Immature natural killer cell (primary cell): ENCODE results near the gene PLOD3. TPM values are rescaled to one million over a fixed set of nuclear protein-coding genes. Genes with fewer than 3 reads are reported as not detected.
"Not testable (repeated sequence)": the region's sequence is repeated elsewhere in the genome, so short reads cannot be mapped to it uniquely, and the experiment has no call there.

Source experiments
- DNase-seq, 3 donors: peaks; one replicate each; pipeline ENCODE4 v3.0.0; 2022; ENCODE audit warnings: mixed read lengths in 1 of 3
- H3K27ac Mint-ChIP-seq, 6 donors: one replicate each; pipeline ENCODE4 v1.8.0; 2020; ENCODE audit warnings: mixed read lengths in 6 of 6, mild to moderate bottlenecking in 5 of 6, inconsistent platforms in 4 of 6, moderate library complexity in 3 of 6
- H3K27me3 Mint-ChIP-seq, 3 donors: one replicate each; pipeline ENCODE4 v1.8.0; 2020 to 2021; ENCODE audit warnings: low read depth in 3 of 3, mild to moderate bottlenecking in 3 of 3, mixed read lengths in 3 of 3, moderate library complexity in 3 of 3, inconsistent platforms in 1 of 3
- H3K36me3 Mint-ChIP-seq, 3 donors: one replicate each; pipeline ENCODE4 v1.8.0; 2020; ENCODE audit warnings: mixed read lengths in 3 of 3, inconsistent platforms in 2 of 3, mild to moderate bottlenecking in 2 of 3
- H3K4me1 Mint-ChIP-seq, 2 donors: one replicate each; pipeline ENCODE4 v1.8.0; 2020; ENCODE audit warnings: inconsistent platforms in 2 of 2, mild to moderate bottlenecking in 2 of 2, mixed read lengths in 2 of 2, moderate library complexity in 1 of 2
- H3K4me3 Mint-ChIP-seq, 5 donors: one replicate each; pipeline ENCODE4 v1.8.0; 2020; ENCODE audit warnings: mild to moderate bottlenecking in 5 of 5, mixed read lengths in 5 of 5, inconsistent platforms in 3 of 5, moderate library complexity in 3 of 5
- H3K9me3 Mint-ChIP-seq, 6 donors: one replicate each; pipeline ENCODE4 v1.8.0; 2020; ENCODE audit warnings: mild to moderate bottlenecking in 6 of 6, mixed read lengths in 6 of 6, inconsistent platforms in 4 of 6, moderate library complexity in 3 of 6
- polyA plus RNA-seq, 3 donors: library from polyadenylated mRNA; unstranded; fragments of 300-500 nt; fragmentation: Illumina TruSeq; gene quantifications; one replicate each; pipeline ENCODE4 v1.2.3, GENCODE V29; 2021

Gene PLOD3, protein sequence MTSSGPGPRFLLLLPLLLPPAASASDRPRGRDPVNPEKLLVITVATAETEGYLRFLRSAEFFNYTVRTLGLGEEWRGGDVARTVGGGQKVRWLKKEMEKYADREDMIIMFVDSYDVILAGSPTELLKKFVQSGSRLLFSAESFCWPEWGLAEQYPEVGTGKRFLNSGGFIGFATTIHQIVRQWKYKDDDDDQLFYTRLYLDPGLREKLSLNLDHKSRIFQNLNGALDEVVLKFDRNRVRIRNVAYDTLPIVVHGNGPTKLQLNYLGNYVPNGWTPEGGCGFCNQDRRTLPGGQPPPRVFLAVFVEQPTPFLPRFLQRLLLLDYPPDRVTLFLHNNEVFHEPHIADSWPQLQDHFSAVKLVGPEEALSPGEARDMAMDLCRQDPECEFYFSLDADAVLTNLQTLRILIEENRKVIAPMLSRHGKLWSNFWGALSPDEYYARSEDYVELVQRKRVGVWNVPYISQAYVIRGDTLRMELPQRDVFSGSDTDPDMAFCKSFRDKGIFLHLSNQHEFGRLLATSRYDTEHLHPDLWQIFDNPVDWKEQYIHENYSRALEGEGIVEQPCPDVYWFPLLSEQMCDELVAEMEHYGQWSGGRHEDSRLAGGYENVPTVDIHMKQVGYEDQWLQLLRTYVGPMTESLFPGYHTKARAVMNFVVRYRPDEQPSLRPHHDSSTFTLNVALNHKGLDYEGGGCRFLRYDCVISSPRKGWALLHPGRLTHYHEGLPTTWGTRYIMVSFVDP
- 10 to 100 TPM; 19.6 to 28.6 (median 26.6) TPM for polyA plus RNA-seq

- peaks cover 8 to 16% (median 12%) of the 10 kb centered on the region in 3 donors for H3K27me3 Mint-ChIP-seq
- peak within 1 kb of the TSS; percentile 86 to 98 (median 95) for H3K27ac Mint-ChIP-seq
- no peaks in the 10 kb centered on the region for H3K9me3 Mint-ChIP-seq
- peak within 1 kb of the TSS; percentile 90 to 98 (median 96) for H3K4me3 Mint-ChIP-seq
- DNase-seq, result peak; percentile 97 to 98 (median 97)
- H3K4me1 Mint-ChIP-seq, result peaks cover 39 to 44% of the 10 kb centered on the region in 2 donors
- no peaks in the 10 kb centered on the region for H3K36me3 Mint-ChIP-seq
These were observed at the start of gene PLOD3, which contains the start of gene ZNHIT1 for GRCh38 chr7:101217388-101218235. PLOD3 (minus strand) TSS chr7:101217581; CDS start chr7:101217274, 307 bp downstream. ZNHIT1 (plus strand) TSS chr7:101218165; CDS start chr7:101218196, 31 bp downstream.

- DNase-seq, result no peak
- Mint-ChIP-seq H3K36me3 (no peaks in the 10 kb centered on the region), H3K27ac (no peak overlapping the region)
These were observed 48.5 kb upstream of the PLOD3 start for GRCh38 chr7:101265622-101266516.

DNA sequence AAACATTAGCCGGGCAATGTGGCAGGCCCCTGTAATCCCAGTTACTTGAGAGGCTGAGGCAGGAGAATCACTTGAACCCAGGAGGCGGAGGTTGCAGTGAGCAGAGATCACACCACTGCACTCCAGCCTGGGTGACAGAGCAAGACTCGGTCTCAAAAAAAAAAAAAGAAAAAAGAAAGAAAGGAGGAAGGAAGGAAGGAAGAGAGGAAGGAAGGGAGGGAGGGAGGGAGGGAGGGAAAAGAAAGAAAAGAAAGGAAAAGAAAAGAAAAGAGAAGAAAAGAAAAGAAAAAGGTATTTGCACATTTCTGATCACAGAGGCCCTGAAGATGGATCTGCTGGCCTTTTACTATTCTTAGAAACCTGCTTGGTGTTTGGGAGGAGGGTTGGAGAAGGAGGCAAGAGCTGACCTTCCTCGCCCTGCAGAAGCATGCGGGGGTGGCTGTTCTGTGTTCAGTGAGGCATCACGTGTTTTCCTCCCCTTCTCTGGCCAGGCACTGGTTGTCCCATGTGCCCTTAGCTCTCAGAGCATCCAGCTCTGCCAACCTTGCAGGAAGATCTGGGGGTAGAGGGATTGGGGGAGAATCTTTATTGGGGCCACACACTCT is 46.8 kb upstream of the PLOD3 start:
- DNase-seq, H3K4me3 Mint-ChIP-seq, H3K36me3 Mint-ChIP-seq, H3K27ac Mint-ChIP-seq, H3K4me1 Mint-ChIP-seq, H3K9me3 Mint-ChIP-seq: not testable (repeated sequence)
- peaks cover 1 to 20% (median 7%) of the 10 kb centered on the region in 3 donors for H3K27me3 Mint-ChIP-seq

More at GRCh38 chr7:101265622-101266516, 48.5 kb upstream of the PLOD3 start:
- Mint-ChIP-seq H3K4me3 (no peak overlapping the region), H3K4me1 (no peaks in the 10 kb centered on the region), H3K9me3 (no peaks in the 10 kb centered on the region), H3K27me3 (peaks cover 4 to 16% (median 7%) of the 10 kb centered on the region in 3 donors)

DNA sequence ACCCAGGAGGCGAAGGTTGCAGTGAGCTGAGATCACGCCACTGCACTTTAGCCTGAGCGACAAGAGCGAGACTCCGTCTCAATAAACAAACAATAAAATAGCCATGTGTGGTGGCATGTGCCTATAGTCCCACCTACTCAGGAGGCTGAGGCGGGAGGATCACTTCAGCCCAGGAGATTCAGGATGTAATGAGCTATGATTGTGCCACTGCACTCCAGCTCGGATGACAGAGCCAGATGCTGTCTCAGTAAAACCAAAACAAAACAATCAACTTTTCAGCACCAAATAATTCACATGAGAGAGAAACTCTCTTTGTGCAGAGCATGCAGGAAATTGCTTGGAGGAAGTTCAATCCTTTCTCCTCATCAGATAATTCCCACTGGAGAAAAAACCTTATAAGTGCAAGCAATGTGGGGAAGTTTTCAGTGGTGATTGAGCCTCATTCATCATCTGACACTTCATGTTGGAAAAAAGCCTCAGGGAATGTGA is 40.9 kb upstream of the PLOD3 start:
- peaks cover 0 to 3% (median 0%) of the 10 kb centered on the region in 3 donors for H3K36me3 Mint-ChIP-seq
- no peak overlapping the region for H3K4me3 Mint-ChIP-seq
- H3K4me1 Mint-ChIP-seq, result no peaks in the 10 kb centered on the region
- DNase-seq, result no peak
- peaks cover 5 to 11% (median 7%) of the 10 kb centered on the region in 3 donors for H3K27me3 Mint-ChIP-seq
- H3K27ac Mint-ChIP-seq, result no peak overlapping the region
- H3K9me3 Mint-ChIP-seq, result no peaks in the 10 kb centered on the region

DNA sequence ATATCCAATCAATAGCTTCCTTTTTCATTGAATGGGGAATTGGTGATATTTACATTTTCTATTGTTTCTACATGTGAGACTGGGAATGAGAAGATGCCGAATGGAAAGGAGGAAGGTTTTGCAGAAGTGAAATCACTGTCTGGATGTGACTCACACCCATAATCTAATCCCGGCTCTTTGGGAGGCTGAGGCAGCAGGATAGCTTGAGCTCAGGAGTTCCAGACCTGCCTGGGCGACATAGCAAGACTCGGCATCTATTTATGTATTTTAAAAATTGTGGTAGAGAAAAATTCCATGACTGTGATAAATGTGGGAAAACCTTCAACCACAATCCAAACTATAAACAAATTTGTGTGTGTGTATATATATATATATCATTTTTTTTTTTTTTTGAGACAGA is 38.4 kb upstream of the PLOD3 start:
- Mint-ChIP-seq H3K4me3 (no peak overlapping the region), H3K27me3 (peaks cover 2 to 18% (median 10%) of the 10 kb centered on the region in 3 donors), H3K27ac (no peak overlapping the region), H3K4me1 (peaks cover 17 to 20% of the 10 kb centered on the region in 2 donors), H3K9me3 (no peaks in the 10 kb centered on the region), H3K36me3 (peaks cover 6 to 8% (median 6%) of the 10 kb centered on the region in 3 donors)
- DNase-seq, result no peak

DNA sequence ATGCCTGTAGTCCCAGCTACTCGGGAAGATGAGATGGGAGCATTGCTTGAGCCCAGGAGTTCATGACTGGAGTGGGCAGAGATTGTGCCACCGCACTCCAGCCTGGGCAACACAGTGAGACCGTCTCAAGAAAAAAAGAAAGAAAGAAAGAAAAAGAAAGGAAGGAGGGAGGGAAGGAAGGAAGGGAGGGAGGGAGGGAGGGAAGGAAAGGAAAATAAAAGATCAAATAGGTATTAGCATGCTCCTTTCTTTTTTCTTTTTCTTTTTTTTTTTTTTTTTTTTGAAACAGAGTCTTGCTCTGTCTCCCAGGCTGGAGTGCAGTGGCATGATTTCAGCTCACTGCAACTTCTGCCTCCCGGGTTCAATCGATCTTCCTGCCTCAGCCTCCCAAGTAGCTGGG is 35.8 kb upstream of the PLOD3 start:
- peak overlapping the region in 2 of 6 donors; percentile 30 to 99 for H3K27ac Mint-ChIP-seq
- DNase-seq, H3K9me3 Mint-ChIP-seq: not testable (repeated sequence)
- peaks cover 3 to 18% (median 6%) of the 10 kb centered on the region in 3 donors for H3K27me3 Mint-ChIP-seq
- H3K4me1 Mint-ChIP-seq, result peaks cover 27 to 35% of the 10 kb centered on the region in 2 donors
- H3K36me3 Mint-ChIP-seq, result peaks cover 11 to 13% (median 11%) of the 10 kb centered on the region in 3 donors
- H3K4me3 Mint-ChIP-seq, result peak overlapping the region in 4 of 5 donors; percentile 64 to 99 (median 99)

DNA sequence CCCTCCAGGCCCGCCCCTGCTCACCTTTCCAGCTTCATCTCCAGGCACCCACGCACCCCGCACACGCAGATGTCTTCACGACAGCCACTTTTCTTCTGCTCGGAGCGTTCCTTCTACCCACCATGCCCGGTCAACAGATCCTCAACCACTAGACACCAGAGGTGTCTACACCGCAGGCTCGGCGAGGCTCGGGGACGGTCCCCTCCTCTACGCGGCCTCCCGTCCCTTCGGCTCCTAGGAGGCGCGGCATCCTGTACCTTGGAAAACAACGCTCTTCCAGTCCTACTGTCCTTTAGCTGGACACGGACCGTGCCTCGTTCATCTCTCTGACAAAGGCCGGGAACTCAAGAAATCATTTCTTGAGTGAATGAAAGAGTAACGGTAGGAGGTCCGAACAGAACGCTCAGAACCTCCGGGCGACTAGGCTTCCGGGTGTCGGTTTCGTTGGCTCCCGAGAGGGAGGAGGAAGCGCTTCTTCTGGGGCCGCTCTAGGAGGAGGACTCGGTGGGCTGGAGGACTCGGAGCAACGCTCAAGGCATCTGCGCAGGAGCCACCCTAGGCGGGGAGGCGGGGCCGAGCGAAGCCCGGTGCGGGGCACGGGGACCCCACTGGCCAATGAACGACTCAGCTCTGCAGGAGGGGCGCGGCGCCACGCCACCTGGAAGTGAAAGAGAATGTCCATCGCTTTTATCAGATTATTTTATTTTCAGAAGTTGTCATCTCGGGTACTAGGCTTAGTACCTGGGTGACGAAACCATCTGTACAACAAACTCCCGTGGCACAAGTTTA is 34.7 kb upstream of the PLOD3 start:
- H3K27ac Mint-ChIP-seq, result peak overlapping the region; percentile 95 to 100 (median 98)
- H3K36me3 Mint-ChIP-seq, result peaks cover 13 to 18% (median 14%) of the 10 kb centered on the region in 3 donors
- peak overlapping the region; percentile 99 to 100 (median 99) for H3K4me3 Mint-ChIP-seq
- peak; percentile 98 for DNase-seq
- H3K27me3 Mint-ChIP-seq, result peaks cover 4 to 18% (median 6%) of the 10 kb centered on the region in 3 donors
- peaks cover 29 to 43% of the 10 kb centered on the region in 2 donors for H3K4me1 Mint-ChIP-seq
- H3K9me3 Mint-ChIP-seq, result no peaks in the 10 kb centered on the region

- Mint-ChIP-seq H3K36me3 (peaks cover 13 to 18% (median 14%) of the 10 kb centered on the region in 3 donors), H3K27ac (peak overlapping the region in 2 of 6 donors; percentile 4 to 12), H3K27me3 (peaks cover 4 to 12% (median 6%) of the 10 kb centered on the region in 3 donors), H3K9me3 (no peaks in the 10 kb centered on the region), H3K4me3 (peak overlapping the region; percentile 43 to 99 (median 99)), H3K4me1 (peaks cover 36 to 49% of the 10 kb centered on the region in 2 donors)
- DNase-seq, result no peak
These were observed 32.9 kb upstream of the PLOD3 start for GRCh38 chr7:101250324-101250723.

DNA sequence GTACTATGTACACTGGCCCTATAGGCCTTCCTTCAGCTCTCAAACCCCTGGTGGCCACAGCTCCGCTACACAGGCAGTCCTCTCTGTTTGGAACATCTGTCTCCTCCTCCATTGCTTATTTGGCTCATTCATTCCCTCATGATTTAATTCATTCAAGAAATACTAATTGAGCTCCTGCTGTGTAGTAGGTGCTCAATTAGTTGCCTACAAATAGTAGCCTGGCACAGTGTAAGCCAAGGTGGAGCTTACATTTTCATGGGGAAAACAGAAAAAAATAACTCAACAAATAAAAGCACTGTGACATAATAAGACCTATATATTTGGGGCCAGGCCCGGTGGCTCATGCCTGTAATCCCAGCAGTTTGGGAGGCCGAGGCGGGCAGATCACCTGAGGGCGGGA is 30.9 kb upstream of the PLOD3 start:
- Mint-ChIP-seq H3K27ac (peak overlapping the region in 3 of 6 donors; percentile 19 to 85 (median 46)), H3K9me3 (no peaks in the 10 kb centered on the region), H3K36me3 (peaks cover 13 to 15% (median 14%) of the 10 kb centered on the region in 3 donors), H3K4me1 (peaks cover 54 to 69% of the 10 kb centered on the region in 2 donors), H3K27me3 (peaks cover 4 to 14% (median 12%) of the 10 kb centered on the region in 3 donors), H3K4me3 (peak overlapping the region in 1 of 5 donors; percentile 56)
- no peak for DNase-seq

DNA sequence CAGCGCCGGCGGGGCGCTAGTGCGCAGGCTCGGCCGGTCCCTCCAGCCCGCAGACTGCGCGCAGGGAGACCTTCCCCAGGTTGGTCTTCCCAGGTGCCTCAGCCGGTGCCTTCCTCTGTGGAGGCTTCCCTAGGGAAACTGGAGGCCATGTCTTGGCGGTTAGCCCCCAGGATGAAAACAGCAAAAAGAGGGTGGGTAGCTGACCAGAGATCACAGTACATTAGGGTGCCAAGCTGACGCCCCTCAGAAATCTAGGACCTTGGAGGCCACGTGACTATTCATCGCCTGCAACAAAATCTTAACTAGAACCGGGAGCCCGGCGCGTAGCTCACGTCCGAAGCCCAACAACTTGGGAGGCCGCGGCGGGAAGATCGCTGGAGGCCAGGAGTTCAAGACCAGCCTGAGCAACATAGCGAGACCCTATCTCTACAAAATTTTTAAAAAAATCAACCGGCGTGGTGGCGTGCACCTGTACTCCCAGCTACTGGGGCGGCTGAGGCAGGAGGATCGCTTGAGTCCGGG is 27.8 kb upstream of the PLOD3 start:
- DNase-seq, result no peak
- peak overlapping the region; percentile 97 to 99 (median 99) for H3K4me3 Mint-ChIP-seq
- H3K27ac Mint-ChIP-seq, result peak overlapping the region; percentile 92 to 99 (median 98)
- H3K9me3 Mint-ChIP-seq, result no peaks in the 10 kb centered on the region
- H3K27me3 Mint-ChIP-seq, result peaks cover 2 to 5% (median 5%) of the 10 kb centered on the region in 3 donors
- H3K4me1 Mint-ChIP-seq, result peaks cover 35 to 44% of the 10 kb centered on the region in 2 donors
- peaks cover 7 to 9% (median 7%) of the 10 kb centered on the region in 3 donors for H3K36me3 Mint-ChIP-seq
